GM18861 (cell line): ENCODE measurements around the gene STX11.
"Not testable (repeated sequence)": the region's sequence is repeated elsewhere in the genome, so short reads cannot be mapped to it uniquely, and the experiment has no call there.

Source experiments
- ATAC-seq: cut with Tn5 transposase; IDR thresholded peaks from one replicate; pipeline ENCODE4 v1.9.1; 2021; ENCODE audit not compliant: unreplicated experiment

The STX11 gene

DNA sequence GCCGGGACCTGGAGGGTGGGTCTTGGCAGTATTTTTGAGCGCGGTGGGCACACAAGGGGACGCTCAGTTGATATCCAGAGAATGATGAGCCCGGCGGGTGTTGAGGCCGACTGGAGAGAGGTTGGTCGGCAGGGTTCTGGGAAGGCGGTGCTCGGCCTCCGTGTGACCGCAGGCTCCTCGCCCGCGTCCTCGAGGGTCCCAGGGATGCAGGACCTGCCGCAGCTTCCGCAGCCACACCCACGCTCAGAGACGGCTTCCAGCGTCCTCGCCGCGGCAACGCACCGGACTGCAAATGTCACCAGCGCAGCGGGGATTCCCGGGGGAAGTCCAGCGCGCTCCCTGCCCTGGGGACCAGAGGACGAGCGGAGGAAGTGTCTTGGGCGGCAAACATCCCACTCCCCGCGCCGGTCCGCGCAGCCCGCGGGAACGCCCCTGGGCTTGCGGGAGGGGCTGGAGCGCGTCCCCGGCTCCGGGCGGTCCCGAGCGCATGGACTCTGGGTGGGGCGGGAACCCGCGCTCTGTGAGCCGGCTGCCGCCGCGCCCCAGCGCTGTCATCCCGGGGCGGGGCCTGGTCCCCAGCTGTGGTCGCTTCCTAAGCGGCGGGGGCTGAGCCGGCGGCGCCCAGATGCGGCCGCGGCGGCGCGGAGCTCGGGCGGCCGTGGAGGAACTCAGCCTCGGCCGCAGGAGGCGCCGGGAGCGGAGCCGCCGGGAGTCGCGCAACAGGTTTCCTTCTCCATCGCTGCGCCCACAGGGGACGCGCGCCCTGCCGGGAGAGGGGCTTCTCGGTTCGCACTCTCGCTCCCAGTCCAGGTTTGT lies at the start of gene STX11:
Gene STX11 (plus strand): TSS at position 624 of the 816 bp plus-strand sequence. CDS start 36,111 bp downstream, outside the sequence.
- peak; percentile 48 for ATAC-seq

GRCh38 chr6:144103026-144103563 lies 47.2 kb upstream of the STX11 start:
- ATAC-seq = no peak

GRCh38 chr6:144104488-144104887 lies 45.8 kb upstream of the STX11 start:
- no peak for ATAC-seq

DNA sequence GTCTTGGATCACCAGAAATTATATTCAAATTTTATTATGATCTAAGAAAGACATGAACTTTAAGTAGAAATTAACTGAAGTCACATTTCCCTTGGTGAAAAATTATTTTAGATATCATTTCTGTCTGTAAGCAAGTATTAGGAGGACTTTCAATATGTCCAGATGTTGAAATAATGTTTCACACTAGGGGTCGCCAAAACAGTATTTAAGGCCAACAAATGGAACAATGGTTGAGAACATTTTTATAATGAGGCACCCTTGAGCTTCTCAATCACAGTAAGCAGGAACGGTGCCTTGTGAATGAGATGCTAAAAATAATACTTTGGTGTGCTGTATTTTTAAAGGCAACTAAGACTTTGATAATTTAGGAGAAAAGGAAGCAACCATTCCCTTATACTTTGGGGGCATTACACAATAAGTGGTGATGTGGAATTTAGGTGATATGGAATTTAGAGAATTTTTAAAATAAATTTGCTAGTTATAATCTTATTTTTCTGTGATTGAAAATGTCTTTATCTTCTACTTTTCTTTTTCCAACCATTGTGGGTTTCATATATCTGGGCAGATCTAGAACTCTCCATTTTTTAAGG lies 45.3 kb upstream of the STX11 start:
- peak; percentile 74 for ATAC-seq

DNA sequence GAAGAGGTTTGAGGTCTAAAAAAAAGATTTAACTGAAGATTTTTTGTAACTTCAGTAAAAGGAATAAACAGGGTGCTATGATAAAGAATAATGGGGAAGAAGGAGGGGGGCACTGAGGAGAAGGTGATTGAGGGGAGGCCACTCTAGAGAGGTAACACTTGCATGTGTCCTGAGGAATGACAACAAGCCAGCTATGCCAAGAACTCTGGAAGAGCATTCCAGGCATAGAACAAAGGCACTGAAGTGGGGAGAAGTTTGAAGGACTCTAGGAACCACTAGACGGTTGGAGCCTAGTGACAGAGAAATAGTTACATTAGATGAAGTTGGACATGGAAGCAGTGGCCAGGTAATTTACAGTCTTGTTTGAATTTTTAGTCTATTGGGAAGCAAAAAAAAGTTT lies 44.1 kb upstream of the STX11 start:
- no peak for ATAC-seq

GRCh38 chr6:144110210-144110609 lies 40.1 kb upstream of the STX11 start:
- ATAC-seq = no peak

DNA sequence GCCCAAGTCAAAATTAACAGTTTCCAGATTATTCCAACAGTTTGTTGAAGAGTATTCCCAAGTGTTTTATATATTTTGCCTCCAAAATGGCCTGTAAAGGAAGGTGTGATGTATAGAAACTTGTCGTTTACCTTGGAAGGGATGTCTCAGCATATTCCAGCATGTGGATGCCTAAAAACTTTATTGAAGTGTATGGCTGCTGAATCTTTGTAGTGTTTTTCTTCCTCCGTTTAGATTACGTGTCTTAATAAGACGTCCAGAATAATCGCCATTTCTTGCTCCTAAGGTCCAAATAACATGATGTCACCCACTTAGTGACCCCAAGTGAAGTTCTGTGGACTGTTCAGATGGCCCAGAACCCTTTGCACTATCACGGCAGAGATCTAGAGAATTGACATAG lies 37.0 kb upstream of the STX11 start:
- no peak for ATAC-seq

- ATAC-seq = no peak
Measured at GRCh38 chr6:144115219-144115618, 35.1 kb upstream of the STX11 start.

- no peak for ATAC-seq
Measured at GRCh38 chr6:144119376-144119775, 30.9 kb upstream of the STX11 start.

DNA sequence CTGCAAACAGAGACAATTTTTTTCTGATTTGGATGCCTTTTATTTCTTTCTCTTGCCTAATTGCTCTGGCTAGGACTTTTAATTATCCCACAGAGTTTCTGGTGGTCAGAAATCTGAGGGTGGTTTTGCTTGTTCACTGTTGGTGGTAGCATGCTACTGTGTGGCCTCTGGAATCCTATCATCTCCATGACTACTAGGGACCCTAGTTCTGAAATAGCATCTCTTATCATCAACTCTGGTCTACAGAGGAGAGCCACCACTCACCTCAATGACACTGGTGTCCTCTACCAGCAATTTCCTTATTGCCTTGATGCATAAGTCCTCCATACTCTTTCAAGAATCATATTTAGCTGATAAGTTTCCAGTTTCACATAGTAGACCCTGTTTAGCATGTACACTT lies 27.5 kb upstream of the STX11 start:
- no peak for ATAC-seq

- ATAC-seq = no peak
Measured at GRCh38 chr6:144123421-144123820, 26.9 kb upstream of the STX11 start.

DNA sequence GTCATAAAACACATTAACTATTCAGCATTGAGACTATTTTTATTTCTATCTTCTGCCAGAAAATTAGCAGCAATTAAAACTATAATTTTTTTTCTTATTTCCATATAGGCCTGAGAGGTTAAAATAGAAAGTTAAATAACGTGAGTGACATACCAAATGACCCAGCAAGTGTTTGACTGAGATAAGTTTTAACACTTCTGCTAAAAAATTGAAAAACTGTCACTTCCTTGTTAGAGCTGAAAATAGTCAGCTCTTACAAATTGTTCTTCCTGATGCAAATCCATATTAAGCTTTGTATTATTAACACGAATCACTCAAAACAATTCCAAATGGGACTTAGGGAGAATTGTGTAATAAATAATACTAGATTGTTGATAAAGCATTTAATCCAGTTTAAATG lies 26.5 kb upstream of the STX11 start:
- ATAC-seq = no peak

GRCh38 chr6:144127097-144127496 lies 23.2 kb upstream of the STX11 start:
- ATAC-seq = no peak

- ATAC-seq = no peak
Measured at GRCh38 chr6:144129469-144129868, 20.8 kb upstream of the STX11 start.

- peak; percentile 53 for ATAC-seq
Measured at GRCh38 chr6:144131248-144131709, 19.0 kb upstream of the STX11 start.

- not testable (repeated sequence) for ATAC-seq
Measured at GRCh38 chr6:144132167-144132690, 18.1 kb upstream of the STX11 start.

GRCh38 chr6:144133225-144133821 lies 17.0 kb upstream of the STX11 start:
- ATAC-seq = no peak

DNA sequence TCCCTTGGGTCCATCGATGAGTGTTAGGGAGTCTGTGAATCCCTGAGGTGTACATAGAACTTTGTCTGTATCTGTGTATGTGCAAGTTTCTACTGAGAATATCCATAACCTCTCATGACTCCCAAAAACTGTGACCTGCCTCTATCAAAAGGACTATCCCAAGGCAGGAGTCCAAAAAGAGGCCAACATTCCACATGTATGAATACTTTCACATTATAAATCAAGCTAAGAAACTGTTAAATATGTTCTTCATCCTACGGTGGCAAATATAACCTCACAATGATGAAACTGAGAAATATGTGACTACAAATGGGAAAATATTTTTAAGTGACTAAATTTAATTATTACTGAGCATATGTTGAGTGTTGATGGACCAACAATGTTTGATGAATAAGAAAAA lies 16.1 kb upstream of the STX11 start:
- no peak for ATAC-seq

DNA sequence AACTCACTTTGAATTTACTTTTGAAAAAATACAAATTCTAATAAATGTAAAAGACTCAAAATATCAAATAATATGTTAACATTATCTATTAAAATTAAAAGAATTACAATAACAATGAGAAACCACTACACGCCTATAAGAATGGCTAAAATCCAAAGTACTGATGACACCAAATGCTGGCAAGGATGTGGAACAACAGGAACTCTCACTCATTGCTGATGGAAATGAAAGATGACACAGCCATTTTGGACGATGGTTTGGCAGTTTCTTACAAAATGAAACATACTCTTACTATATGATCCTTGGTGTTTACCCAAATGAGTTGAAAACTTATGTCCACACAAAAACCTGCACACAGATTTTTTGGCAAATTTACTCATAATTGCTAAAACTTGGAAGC lies 15.6 kb upstream of the STX11 start:
- no peak for ATAC-seq

GRCh38 chr6:144138542-144138941 lies 11.8 kb upstream of the STX11 start:
- no peak for ATAC-seq

- ATAC-seq = no peak
Measured at GRCh38 chr6:144139817-144140216, 10.5 kb upstream of the STX11 start.

DNA sequence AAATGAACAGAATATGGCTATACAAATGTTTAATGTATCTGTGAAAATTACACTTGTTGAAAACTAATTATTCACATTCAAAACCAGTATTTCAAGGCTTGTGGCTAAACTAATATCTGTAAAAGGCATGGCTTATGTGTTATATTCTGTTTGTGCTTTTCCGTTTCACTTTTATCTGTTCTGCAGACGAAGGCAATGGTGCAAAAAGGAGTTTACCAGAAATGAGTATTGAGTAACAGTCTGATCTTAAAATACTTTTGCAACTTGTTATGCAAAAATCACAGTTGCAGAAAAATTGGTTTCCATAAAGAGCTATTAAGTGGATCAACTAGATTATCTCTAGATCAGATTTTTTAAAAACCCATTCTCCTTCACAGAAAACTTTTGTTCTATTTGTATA lies 9.4 kb upstream of the STX11 start:
- ATAC-seq = peak; percentile 73
